Keratinocyte (primary cell): Measurements from ENCODE around the gene MTUS2. TPM values are rescaled to one million over a fixed set of nuclear protein-coding genes. Genes with fewer than 3 reads are reported as not detected.
A peak's percentile ranks its signal among the peaks of the same experiment; 100 is the strongest.

Experiments
- DNase-seq: peaks from one replicate; pipeline ENCODE4 v3.0.0-alpha.2; 2011; ENCODE audit warnings: low read depth, missing footprints, low spot score
- FAIRE-seq: peaks from 2 replicates; lab custom pipeline; 2011; peaks lifted over from hg19 to GRCh38; lab: Jason Lieb, UNC
- H2AFZ ChIP-seq: 2 replicates; pipeline ENCODE4 v1.6.0; 2012; ENCODE audit warnings: low read length, control low read depth, inconsistent platforms; ENCODE audit not compliant: control insufficient read depth
- H3K27ac ChIP-seq: 2 replicates; pipeline ENCODE4 v1.5.1; 2011; ENCODE audit warnings: low read length; ENCODE audit not compliant: control insufficient read depth, insufficient read depth
- H3K27me3 ChIP-seq: 3 replicates; pipeline ENCODE4 v1.6.0; 2011; ENCODE audit warnings: low read length; ENCODE audit not compliant: control insufficient read depth, insufficient read depth; ENCODE audit errors: extremely low read depth
- H3K36me3 ChIP-seq, 2 experiments: 2 replicates in 1 of 2; 3 replicates in 1 of 2; pipeline ENCODE4 v1.5.1; 2011; ENCODE audit warnings: low read length in 2 of 2, mild to moderate bottlenecking in 1 of 2; ENCODE audit not compliant: control insufficient read depth in 2 of 2, insufficient read depth in 2 of 2; ENCODE audit errors: extremely low read depth in 1 of 2
- H3K4me1 ChIP-seq: 3 replicates; pipeline ENCODE4 v1.5.1; 2011; ENCODE audit warnings: low read length; ENCODE audit not compliant: control insufficient read depth, insufficient read depth; ENCODE audit errors: extremely low read depth
- H3K4me2 ChIP-seq: 3 replicates; pipeline ENCODE4 v1.6.0; 2011; ENCODE audit warnings: low read depth, low read length; ENCODE audit not compliant: control insufficient read depth, insufficient read depth; ENCODE audit errors: extremely low read depth
- H3K4me3 ChIP-seq, 3 experiments: fragments of 200-600 bp in 1 of 3; sonication (generic) in 1 of 3; 2 replicates in 2 of 3; 3 replicates in 1 of 3; pipeline ENCODE4 v1.5.1; 2011 to 2016; ENCODE audit warnings: low read length in 3 of 3, mild to moderate bottlenecking in 3 of 3, control low read depth in 2 of 3, inconsistent platforms in 1 of 3, low read depth in 1 of 3, mixed read lengths in 1 of 3, mixed run types in 1 of 3, moderate library complexity in 1 of 3; ENCODE audit not compliant: control insufficient read depth in 2 of 3, insufficient read depth in 2 of 3; ENCODE audit errors: extremely low read depth in 1 of 3
- H3K79me2 ChIP-seq: 2 replicates; pipeline ENCODE4 v1.6.0; 2012; ENCODE audit warnings: low read length; ENCODE audit not compliant: control insufficient read depth, insufficient read depth
- H3K9ac ChIP-seq: 3 replicates; pipeline ENCODE4 v1.6.0; 2011; ENCODE audit warnings: low read length; ENCODE audit not compliant: control insufficient read depth, insufficient read depth; ENCODE audit errors: extremely low read depth
- H3K9me1 ChIP-seq: 3 replicates; pipeline ENCODE4 v1.6.0; 2011; ENCODE audit warnings: low read length; ENCODE audit not compliant: control insufficient read depth, insufficient read depth; ENCODE audit errors: extremely low read depth
- H3K9me3 ChIP-seq: 2 replicates; pipeline ENCODE4 v1.5.1; 2012; ENCODE audit warnings: low read depth, low read length; ENCODE audit not compliant: control insufficient read depth
- H4K20me1 ChIP-seq: 3 replicates; pipeline ENCODE4 v1.6.0; 2011; ENCODE audit warnings: low read length; ENCODE audit not compliant: control insufficient read depth, insufficient read depth; ENCODE audit errors: extremely low read depth
- CTCF ChIP-seq, 3 experiments: IDR thresholded peaks in 1 of 3; conservative IDR thresholded peaks in 1 of 3; optimal IDR thresholded peaks in 1 of 3; 2 replicates in 2 of 3; 3 replicates in 1 of 3; pipeline versions ENCODE3 to v1.5.1; 2011; ENCODE audit warnings: low read length in 3 of 3, mild to moderate bottlenecking in 3 of 3, moderate library complexity in 2 of 3, control low read depth in 1 of 3, inconsistent platforms in 1 of 3; ENCODE audit not compliant: insufficient read depth in 2 of 3; ENCODE audit errors: extremely low read depth in 1 of 3
- EZH2 ChIP-seq: IDR thresholded peaks from one replicate; pipeline ENCODE4 v1.6.1; 2012; ENCODE audit warnings: inconsistent platforms, mild to moderate bottlenecking, low read length, moderate library complexity
- dilution Hi-C: fragments of 300-500 bp; cut with MboI; formaldehyde crosslinking; loops from one replicate; pipeline ENCODE4 v1.7.0; 2020; ENCODE audit warnings: low sequenced_read_pairs; ENCODE audit not compliant: extremely low pct_ligation_motif_present
- polyA plus RNA-seq, 5 experiments: library from polyadenylated mRNA; depleted of rRNA in 3 of 5; stranded (reverse) in 3 of 5; stranded (forward) in 1 of 5; unstranded in 1 of 5; fragments of >200 nt; gene quantifications; 1 replicate in 1 of 5; 2 replicates in 3 of 5; 3 replicates in 1 of 5; pipeline versions ENCODE4 v1.2.1 to v1.2.3, GENCODE V29; 2011 to 2012; ENCODE audit warnings: missing spikeins in 2 of 5, low read depth in 1 of 5, low replicate concordance in 1 of 5

MTUS2 gene
- polyA plus RNA-seq, 1 donor (not counting 4 experiments of a cell fraction or from before 2014, with no cell fraction given) = 0.17 TPM

- Histone ChIP-seq H3K27me3 (peaks cover 8% of the 10 kb centered on the region), H3K9me3 (no peaks in the 10 kb centered on the region), H3K4me2 (peak overlapping the region; percentile 49), H3K79me2 (no peaks in the 10 kb centered on the region), H3K27ac (no peak overlapping the region), H3K4me3 (no peak overlapping the region), H4K20me1 (no peaks in the 10 kb centered on the region), H3K4me1 (peaks cover 5% of the 10 kb centered on the region), H3K9ac (no peak overlapping the region), H2AFZ (peak overlapping the region; percentile 73), H3K9me1 (no peaks in the 10 kb centered on the region), H3K36me3 (no peaks in the 10 kb centered on the region)
- dilution Hi-C loops = no loop called here
- FAIRE-seq = peak; percentile 70
- peak; percentile 23 for DNase-seq
- no peak for TF ChIP-seq EZH2
- no peak for TF ChIP-seq CTCF (optimal IDR thresholded peaks at IDR 0.05 in 1 of 3, IDR thresholded peaks at IDR 0.05 in 1 of 3, conservative IDR thresholded peaks at IDR 0.05 in 1 of 3; ENCODE audit: extremely low read depth in 1 of 3, insufficient read depth in 2 of 3, low read length in 3 of 3)
Measured at GRCh38 chr13:29496241-29496712, 676.1 kb downstream of the MTUS2 start.

GRCh38 chr13:29497137-29497654, 677.1 kb downstream of the MTUS2 start:
- H3K9me3 ChIP-seq = no peaks in the 10 kb centered on the region
- no peak overlapping the region for H3K4me3 ChIP-seq
- H3K36me3 ChIP-seq = no peaks in the 10 kb centered on the region
- H3K9me1 ChIP-seq = no peaks in the 10 kb centered on the region
- TF ChIP-seq CTCF (optimal IDR thresholded peaks at IDR 0.05 in 1 of 3, IDR thresholded peaks at IDR 0.05 in 1 of 3, conservative IDR thresholded peaks at IDR 0.05 in 1 of 3; ENCODE audit: extremely low read depth in 1 of 3, insufficient read depth in 2 of 3, low read length in 3 of 3) = no peak
- dilution Hi-C loops = no loop called here
- no peaks in the 10 kb centered on the region for H4K20me1 ChIP-seq
- no peaks in the 10 kb centered on the region for H3K79me2 ChIP-seq
- H3K27ac ChIP-seq = no peak overlapping the region
- H3K4me1 ChIP-seq = peaks cover 5% of the 10 kb centered on the region
- DNase-seq (no peak), FAIRE-seq (no peak)
- no peak overlapping the region for H3K9ac ChIP-seq
- H3K27me3 ChIP-seq = peaks cover 11% of the 10 kb centered on the region
- H2AFZ ChIP-seq = no peak overlapping the region
- H3K4me2 ChIP-seq = no peak overlapping the region
